ENCODE measurements around the gene ABHD17B.
"Not testable (repeated sequence)": the region's sequence is repeated elsewhere in the genome, so short reads cannot be mapped to it uniquely, and the experiment has no call there.

ABHD17B gene

GRCh38 chr9:71911061-71911907, at the start of gene ABHD17B, which contains the start of gene C9orf85:
TSS of gene ABHD17B (minus strand) at chr9:71911193. CDS start at chr9:71875080, 36,113 bp downstream.
TSS of gene C9orf85 (plus strand) at chr9:71911639. CDS start at chr9:71911735, 96 bp downstream.
- DNase-seq = peak; percentile 99

GRCh38 chr9:71955300-71955915, 44.4 kb upstream of the ABHD17B start:
- no peak for DNase-seq

GRCh38 chr9:71954652-71955051, 43.7 kb upstream of the ABHD17B start:
- not testable (repeated sequence) for DNase-seq

DNA sequence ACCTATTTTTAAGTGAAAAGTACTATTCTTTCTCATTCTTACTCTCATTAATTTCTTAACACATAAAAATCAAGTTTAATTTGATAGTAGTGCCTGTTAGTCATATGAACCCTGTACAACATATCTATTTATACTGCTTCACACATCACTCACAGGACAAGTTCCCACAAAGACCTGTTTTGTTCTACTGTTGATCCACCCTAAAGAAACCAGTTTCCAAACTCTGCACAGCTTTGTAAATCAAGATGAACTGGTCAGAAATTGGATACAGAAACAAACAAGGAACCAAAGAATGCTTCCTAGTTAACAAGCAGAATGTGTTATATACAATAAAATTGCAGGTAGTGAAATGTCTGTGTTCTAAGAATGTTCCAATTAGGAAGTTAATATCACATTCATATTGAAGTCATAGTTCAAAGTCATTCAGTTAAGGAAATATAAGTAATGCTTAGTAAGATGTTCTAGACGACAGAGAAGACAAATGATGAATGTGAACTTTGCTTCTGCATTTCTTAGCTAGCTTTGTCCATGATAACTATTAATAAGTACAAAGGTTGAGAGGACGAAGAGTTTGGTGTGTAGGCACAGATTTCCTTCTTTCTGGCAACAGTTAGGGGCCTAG, 33.9 kb upstream of the ABHD17B start:
- no peak for DNase-seq

DNA sequence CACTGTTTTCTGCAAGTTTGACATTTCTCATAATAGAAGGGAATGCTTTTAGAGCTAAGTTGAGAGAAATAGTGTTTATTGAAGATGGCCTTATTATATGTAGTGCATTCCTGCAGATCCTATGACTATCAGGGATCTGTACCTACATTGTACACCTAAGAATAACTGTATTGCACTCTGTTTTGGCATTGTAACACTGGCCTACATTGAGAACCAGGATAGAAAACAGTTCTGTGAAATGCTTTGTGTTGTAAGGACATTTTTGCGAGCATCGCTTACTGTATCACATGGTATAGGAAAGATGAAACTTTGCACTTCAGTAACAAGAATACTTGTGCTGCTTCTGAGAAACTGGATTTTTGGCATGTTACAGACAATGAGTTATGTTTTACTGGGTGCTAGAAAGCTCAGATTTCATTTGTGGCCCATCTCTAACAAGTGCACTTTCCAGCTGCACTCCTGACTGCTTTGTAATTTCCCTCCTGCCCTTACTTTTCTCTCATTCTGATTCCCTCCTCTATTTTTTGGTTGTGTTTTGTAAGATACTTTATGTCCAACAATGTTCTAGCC, 31.1 kb upstream of the ABHD17B start:
- no peak for DNase-seq

DNA sequence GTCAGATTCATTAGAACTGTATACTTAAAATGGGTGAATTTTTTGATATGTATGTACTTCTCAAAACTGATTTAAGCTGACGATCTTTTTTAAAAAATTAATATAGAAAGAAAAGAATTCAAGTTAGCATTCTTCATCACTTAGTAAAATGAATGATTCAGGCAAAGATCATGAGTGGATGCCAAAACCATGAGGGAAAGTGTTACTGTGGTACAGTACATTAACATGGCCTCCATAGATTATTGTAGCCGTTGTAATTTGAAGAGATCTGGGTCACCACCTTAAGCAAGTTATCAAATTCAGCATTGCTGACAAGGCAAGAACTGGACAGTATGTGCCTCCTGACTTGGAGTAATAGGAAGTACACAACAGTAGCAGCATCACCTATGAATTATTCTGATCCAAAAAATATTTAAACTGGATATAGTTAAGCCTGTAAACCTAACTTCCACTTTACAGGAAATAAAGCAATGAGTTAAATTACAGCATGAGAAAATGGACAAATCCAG, 30.1 kb upstream of the ABHD17B start:
- DNase-seq = no peak

DNA sequence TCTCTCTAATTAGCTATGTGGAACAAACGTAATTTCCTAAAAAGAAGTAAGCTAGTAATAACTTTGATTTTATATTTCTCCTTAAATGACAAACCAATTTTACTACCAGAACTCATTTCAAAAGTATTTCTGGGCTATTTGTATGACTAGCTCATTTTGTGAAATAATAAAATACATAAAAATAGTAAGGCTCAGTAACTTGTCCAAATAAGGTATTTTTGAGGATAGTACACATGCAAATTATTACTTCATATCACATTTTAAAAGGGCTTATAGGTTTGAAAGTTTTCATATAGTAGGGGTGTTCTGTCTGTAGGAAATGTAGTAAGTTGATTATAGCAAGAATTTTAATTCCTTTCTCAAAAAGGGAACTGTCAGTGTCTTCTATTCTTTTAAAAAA, 26.9 kb upstream of the ABHD17B start:
- DNase-seq = no peak

GRCh38 chr9:71937070-71937625, 26.2 kb upstream of the ABHD17B start:
- DNase-seq = no peak

GRCh38 chr9:71936066-71936465, 25.1 kb upstream of the ABHD17B start:
- no peak for DNase-seq

- DNase-seq = no peak
Observed at GRCh38 chr9:71931166-71931565, 20.2 kb upstream of the ABHD17B start.

DNA sequence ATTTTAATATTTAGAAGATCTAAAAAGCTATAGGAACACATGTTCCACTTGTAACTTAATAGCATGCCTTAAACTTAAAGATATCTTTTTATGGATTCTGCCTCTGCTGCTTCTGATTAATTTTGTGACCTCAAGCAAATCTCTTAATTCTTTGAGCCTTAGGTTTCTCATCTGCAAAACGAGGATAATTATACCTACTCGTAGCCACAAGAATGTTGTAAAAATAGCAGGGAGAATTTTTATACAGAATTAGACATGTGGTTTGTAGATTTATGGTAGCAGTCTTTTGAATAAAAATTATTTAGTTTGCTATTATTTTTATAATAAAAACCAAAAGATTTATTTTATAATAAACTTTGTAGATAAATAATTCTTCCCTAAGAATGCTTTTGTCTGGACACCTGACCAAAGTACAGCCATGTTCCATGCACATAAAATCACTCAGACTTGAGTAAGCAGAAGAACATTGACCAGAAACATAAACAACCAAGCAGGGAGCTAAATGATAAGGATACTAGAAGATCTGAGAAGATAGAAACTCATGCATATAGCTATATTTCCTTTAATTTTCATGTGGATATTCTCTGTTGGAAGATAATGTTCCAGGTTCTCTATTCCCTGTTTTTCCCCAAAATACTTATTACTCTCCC, 18.9 kb upstream of the ABHD17B start:
- DNase-seq = no peak

- no peak for DNase-seq
Observed at GRCh38 chr9:71929223-71929622, 18.2 kb upstream of the ABHD17B start.

DNA sequence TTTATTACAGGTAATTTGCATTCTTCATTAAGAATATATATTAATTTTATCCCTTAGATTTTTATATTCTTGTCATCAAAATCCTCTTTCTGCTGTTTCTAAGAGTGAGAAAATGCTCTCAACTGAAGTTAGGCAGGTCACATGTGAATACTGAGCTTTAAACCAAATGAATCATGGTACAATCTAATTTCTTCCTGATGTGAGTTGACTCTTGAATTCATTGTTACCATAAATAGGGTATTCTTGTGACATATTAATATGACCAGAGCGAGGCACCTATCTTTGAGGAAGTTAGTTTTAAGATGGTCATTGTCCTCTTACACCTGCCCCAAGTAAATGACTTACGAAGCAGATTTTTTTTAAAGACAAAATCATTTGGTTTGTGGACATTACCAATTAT, 17.8 kb upstream of the ABHD17B start:
- no peak for DNase-seq

GRCh38 chr9:71928376-71928775, 17.4 kb upstream of the ABHD17B start:
- no peak for DNase-seq

DNA sequence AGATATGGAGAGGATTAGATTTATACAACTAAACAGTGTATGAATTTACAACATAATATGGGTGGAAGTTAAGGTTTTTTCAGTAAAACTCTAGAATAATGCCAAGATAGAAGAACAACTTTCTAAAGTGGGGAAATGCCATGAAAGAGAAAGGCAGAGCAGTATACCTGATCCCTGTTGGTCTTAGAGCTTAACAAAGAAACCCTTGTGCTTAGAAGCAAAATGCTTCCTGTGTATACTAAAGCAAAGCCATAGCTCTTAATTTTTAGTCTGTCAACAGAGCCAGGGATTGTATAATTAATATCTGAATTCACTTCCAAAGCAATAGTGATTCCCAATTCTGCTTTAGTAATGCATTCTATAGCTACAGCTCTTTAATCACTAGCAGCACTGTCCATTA, 14.8 kb upstream of the ABHD17B start:
- DNase-seq = no peak

DNA sequence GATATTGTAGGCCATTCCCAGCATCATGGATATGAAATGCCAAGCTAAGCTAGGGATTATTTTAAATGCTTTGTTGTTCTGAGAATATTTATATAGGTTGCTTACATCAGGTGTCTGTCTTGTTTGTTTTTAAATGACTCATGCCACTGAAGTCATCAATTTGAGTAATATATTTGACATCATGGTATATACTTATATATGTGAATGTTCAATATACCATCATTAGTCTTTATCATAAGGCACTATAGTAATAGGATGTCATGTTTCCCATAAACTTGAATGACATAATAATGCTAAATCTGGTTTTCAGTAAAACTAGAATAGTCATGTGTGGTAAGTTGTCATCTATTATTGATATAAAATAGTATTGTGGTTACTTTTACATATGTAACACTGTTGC, 13.6 kb upstream of the ABHD17B start:
- no peak for DNase-seq

DNA sequence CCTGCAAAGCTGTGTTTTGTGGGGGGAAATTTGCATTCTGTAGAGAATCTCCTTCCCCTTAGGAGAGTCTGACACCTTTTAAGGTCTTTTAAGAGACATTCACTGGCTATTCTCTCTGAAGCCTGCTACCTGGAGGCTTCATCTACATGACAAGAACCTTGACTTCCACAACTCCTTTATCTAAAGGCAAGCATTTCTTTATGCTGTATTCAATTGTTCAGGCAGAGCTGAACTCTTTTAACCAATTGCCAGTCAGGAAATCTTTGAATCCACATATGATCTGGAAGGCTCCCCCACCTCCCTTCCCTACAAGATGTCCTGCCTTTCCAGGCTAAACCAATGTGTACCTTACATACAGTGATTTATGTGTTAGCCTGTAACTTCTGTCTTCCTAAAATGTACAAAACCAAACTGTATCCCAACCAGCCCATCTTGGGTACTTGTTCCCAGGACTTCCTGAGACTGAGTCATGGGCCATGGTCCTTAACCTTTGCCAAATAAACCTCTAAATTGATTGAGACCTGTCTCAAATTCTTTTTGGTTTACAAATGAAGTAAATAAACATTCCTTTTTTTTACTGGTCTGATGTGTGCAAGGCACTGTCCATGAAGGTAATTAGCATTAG, 10.3 kb upstream of the ABHD17B start:
- DNase-seq = no peak

GRCh38 chr9:71920456-71921189, 9.6 kb upstream of the ABHD17B start:
- no peak for DNase-seq

- DNase-seq = no peak
Observed at GRCh38 chr9:71918419-71918818, 7.4 kb upstream of the ABHD17B start.

DNA sequence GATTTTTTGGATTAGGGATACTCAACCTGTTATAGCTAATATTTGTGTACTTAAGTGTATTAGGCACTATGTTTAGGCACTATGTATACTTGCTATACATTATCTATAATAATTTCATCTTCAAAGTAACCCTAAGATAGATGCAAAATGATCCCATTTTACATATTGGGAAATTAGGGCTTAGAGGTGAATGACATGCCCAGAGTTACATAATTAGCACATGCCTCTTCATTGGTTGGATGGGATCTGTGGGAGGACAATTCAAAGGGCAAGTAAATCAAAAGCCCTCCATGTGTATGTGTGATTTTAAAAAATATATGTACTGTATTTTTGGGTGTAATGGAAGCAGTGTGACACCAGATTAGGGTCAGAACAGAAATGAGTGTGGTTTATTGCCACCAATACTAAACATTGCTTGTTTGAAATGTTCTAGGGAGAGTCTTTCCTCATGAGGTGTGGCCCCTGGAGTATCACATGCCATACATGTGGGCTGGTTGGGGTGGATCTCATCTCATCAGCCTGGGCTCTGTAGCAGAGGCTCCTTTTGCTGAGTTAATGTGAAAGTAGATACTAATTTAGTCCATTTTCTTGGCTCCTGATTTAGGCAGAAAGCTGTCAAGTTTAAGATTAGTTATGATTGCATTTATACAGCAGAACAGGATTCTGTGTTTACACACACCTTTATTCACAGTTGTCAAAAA, 6.0 kb upstream of the ABHD17B start:
- no peak for DNase-seq

GRCh38 chr9:71915495-71915894, 4.5 kb upstream of the ABHD17B start:
- DNase-seq = no peak
